Stomach (tissue), 4 donors: ENCODE results near the gene CXXC1.

Experiments
- EP300 ChIP-seq: sonication (generic); formaldehyde crosslinking; IDR thresholded peaks from one replicate; pipeline ENCODE4 v1.6.1; 2017; ENCODE audit warnings: antibody characterized with exemption
- POLR2A ChIP-seq, 4 donors: fragments of 450-650 bp; IDR thresholded peaks; one replicate each; pipeline ENCODE4 v1.6.1; 2016; ENCODE audit warnings: antibody characterized with exemption in 4 of 4, control low read depth in 2 of 4, mild to moderate bottlenecking in 1 of 4, moderate library complexity in 1 of 4
- POLR2AphosphoS5 ChIP-seq, 3 donors: sonication (generic); formaldehyde crosslinking; IDR thresholded peaks; one replicate each; pipeline ENCODE4 v1.6.1; 2016; ENCODE audit warnings: antibody characterized with exemption in 3 of 3
- TF ChIP-seq, protein P1 (sequence below), 7 experiments: fragments of 450-650 bp in 4 of 7; fragments of 200-600 bp in 3 of 7; sonication (generic) in 3 of 7; IDR thresholded peaks; one replicate each; pipeline ENCODE4 v1.5.1; 2016 to 2019; ENCODE audit warnings: antibody characterized with exemption in 7 of 7, control low read depth in 2 of 7, mild to moderate bottlenecking in 1 of 7

DNA sequence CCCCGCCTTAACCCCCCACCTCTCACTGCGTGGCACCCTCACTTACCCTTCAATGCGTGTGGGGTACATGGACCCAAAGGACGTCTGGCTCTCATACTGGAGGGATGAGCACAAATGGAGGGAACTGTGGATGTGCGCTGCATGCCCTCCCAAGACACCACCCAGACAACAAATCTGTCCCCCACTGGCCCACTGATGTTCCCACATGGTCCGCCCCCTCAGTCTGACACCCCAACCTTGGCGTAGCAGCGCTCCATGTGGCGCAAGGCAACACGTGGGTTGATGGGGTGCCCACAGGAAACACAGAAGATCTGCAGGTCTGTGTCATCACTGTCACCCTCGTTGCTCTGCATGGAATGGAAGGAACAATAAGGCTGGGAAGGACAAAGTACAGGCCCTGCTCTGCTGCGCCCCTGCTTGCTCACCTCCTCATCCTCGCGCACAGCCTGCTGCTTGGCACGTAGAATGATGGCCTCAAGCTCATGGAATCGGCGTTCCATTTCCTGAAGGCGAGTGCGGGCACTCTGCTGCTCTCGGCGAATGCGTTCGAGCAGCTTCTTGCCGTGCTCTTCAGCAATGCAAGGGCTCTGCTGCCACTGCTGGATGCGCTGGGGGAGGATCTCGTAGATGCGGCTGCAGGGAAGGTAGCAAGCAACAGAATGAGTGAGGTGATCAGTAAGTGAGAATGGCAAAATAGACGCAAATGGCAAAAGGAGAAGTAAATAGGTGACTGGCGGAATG lies 3.9 kb downstream of the CXXC1 start:
- TF ChIP-seq, protein P1, sequence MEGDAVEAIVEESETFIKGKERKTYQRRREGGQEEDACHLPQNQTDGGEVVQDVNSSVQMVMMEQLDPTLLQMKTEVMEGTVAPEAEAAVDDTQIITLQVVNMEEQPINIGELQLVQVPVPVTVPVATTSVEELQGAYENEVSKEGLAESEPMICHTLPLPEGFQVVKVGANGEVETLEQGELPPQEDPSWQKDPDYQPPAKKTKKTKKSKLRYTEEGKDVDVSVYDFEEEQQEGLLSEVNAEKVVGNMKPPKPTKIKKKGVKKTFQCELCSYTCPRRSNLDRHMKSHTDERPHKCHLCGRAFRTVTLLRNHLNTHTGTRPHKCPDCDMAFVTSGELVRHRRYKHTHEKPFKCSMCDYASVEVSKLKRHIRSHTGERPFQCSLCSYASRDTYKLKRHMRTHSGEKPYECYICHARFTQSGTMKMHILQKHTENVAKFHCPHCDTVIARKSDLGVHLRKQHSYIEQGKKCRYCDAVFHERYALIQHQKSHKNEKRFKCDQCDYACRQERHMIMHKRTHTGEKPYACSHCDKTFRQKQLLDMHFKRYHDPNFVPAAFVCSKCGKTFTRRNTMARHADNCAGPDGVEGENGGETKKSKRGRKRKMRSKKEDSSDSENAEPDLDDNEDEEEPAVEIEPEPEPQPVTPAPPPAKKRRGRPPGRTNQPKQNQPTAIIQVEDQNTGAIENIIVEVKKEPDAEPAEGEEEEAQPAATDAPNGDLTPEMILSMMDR (IDR thresholded peaks at IDR 0.05) = no peak
- TF ChIP-seq POLR2A (IDR thresholded peaks at IDR 0.05) = no peak
- TF ChIP-seq EP300 = no peak
- TF ChIP-seq POLR2AphosphoS5 (IDR thresholded peaks at IDR 0.05) = no peak
